WTC11 (cell line): ENCODE data around the gene FGF11. TPM values are rescaled to one million over a fixed set of nuclear protein-coding genes. Genes with fewer than 3 reads are reported as not detected.

Experiments
- ATAC-seq: fragments of 200-7000 bp; cut with Tn5 transposase; 2 replicates; pipeline ENCODE4 v1.10.0; 2021; ENCODE audit warnings: mild to moderate bottlenecking, moderate library complexity
- CTCF ChIA-PET: fragments of 300-600 bp; sonication (Branson Sonifier 250); formaldehyde crosslinking; loops from one replicate; lab custom pipeline; 2021; ENCODE audit warnings: antibody characterized with exemption; lab: Charles Lee
- POLR2A ChIA-PET: fragments of 350-600 bp; sonication (Branson Sonifier 250); formaldehyde crosslinking; loops from one replicate; lab custom pipeline; 2021; ENCODE audit warnings: antibody characterized with exemption; lab: Charles Lee
- DNase-seq: peaks from one replicate; pipeline ENCODE4 v3.0.0; 2021; ENCODE audit warnings: low spot score
- H3K27ac Mint-ChIP-seq: 2 replicates; pipeline ENCODE4 v1.8.0; 2021; ENCODE audit warnings: mixed read lengths
- H3K27me3 Mint-ChIP-seq: 2 replicates; pipeline ENCODE4 v1.8.0; 2021; ENCODE audit warnings: low read depth, mild to moderate bottlenecking, moderate library complexity, mixed read lengths
- H3K36me3 Mint-ChIP-seq: 2 replicates; pipeline ENCODE4 v1.8.0; 2021; ENCODE audit warnings: mixed read lengths
- H3K4me1 Mint-ChIP-seq: 2 replicates; pipeline ENCODE4 v1.8.0; 2022; ENCODE audit warnings: mixed read lengths
- H3K4me3 Mint-ChIP-seq: 2 replicates; pipeline ENCODE4 v1.8.0; 2021; ENCODE audit warnings: mild to moderate bottlenecking, moderate library complexity, mixed read lengths
- H3K9me3 Mint-ChIP-seq: 2 replicates; pipeline ENCODE4 v1.8.0; 2021; ENCODE audit warnings: mixed read lengths
- E2F4 ChIP-seq: sonication (generic); formaldehyde crosslinking; IDR thresholded peaks from 2 replicates; pipeline ENCODE4 v1.8.1; 2022; ENCODE audit warnings: low read depth, mild to moderate bottlenecking, moderate library complexity, missing genetic modification reagents, borderline replicate concordance
- FOXJ3 ChIP-seq: sonication (generic); formaldehyde crosslinking; IDR thresholded peaks from 2 replicates; pipeline ENCODE4 v1.9.0; 2021; ENCODE audit warnings: missing genetic modification reagents, mild to moderate bottlenecking, borderline replicate concordance
- GABPB1 ChIP-seq: sonication (generic); formaldehyde crosslinking; IDR thresholded peaks from 2 replicates; pipeline ENCODE4 v1.8.1; 2023; ENCODE audit warnings: mild to moderate bottlenecking, missing genetic modification reagents
- GTF2I ChIP-seq: fragments of 250-450 bp; sonication (Bioruptor Pico); conservative IDR thresholded peaks from 2 replicates; pipeline ENCODE4 v1.4.0; 2021; ENCODE audit warnings: mild to moderate bottlenecking
- NFATC4 ChIP-seq: fragments of 250-450 bp; sonication (Bioruptor Pico); IDR thresholded peaks from 2 replicates; pipeline ENCODE4 v1.9.0; 2021; ENCODE audit warnings: mild to moderate bottlenecking
- NFE2L1 ChIP-seq: sonication (generic); formaldehyde crosslinking; IDR thresholded peaks from 2 replicates; pipeline ENCODE4 v1.8.1; 2023; ENCODE audit warnings: missing genetic modification reagents
- NR2C2 ChIP-seq: sonication (generic); formaldehyde crosslinking; IDR thresholded peaks from 2 replicates; pipeline ENCODE4 v1.8.0; 2022; ENCODE audit warnings: mild to moderate bottlenecking, missing genetic modification reagents
- OVOL2 ChIP-seq: fragments of 250-450 bp; sonication (Bioruptor Pico); IDR thresholded peaks from 2 replicates; pipeline ENCODE4 v1.9.0; 2021; ENCODE audit warnings: mild to moderate bottlenecking, borderline replicate concordance
- PREB ChIP-seq: sonication (generic); formaldehyde crosslinking; IDR thresholded peaks from 2 replicates; pipeline ENCODE4 v1.8.1; 2022; ENCODE audit warnings: mild to moderate bottlenecking, missing genetic modification reagents, moderate library complexity, borderline replicate concordance
- STAT6 ChIP-seq: sonication (generic); formaldehyde crosslinking; conservative IDR thresholded peaks from 2 replicates; pipeline ENCODE4 v1.8.1; 2023; ENCODE audit warnings: mild to moderate bottlenecking, low read depth, missing genetic modification reagents, moderate library complexity
- ZNF121 ChIP-seq: sonication (generic); formaldehyde crosslinking; IDR thresholded peaks from 2 replicates; pipeline ENCODE4 v1.8.0; 2023; ENCODE audit warnings: missing genetic modification reagents
- ZNF532 ChIP-seq: fragments of 250-450 bp; sonication (Bioruptor Pico); IDR thresholded peaks from 2 replicates; pipeline ENCODE4 v1.9.0; 2021; ENCODE audit warnings: mild to moderate bottlenecking, borderline replicate concordance
- total RNA-seq: library from RNA; stranded (reverse); gene quantifications from 3 replicates; pipeline ENCODE4 v1.2.3, GENCODE V29; 2021

The FGF11 gene
- total RNA-seq, 1 experiment from 2014 or later = 19.8 TPM

- TF ChIP-seq ZNF532 (CRISPR knock-in tag) = no peak
- no peak for TF ChIP-seq E2F4 (CRISPR knock-in tag)
- TF ChIP-seq, all 79 proteins: peak for 0
These were observed 43.2 kb upstream of the FGF11 start (continued) for GRCh38 chr17:7396147-7396546.

GRCh38 chr17:7398612-7399011, 40.7 kb upstream of the FGF11 start:
- POLR2A ChIA-PET = interaction anchor here (0.6 kb wide), 1 partner anchor 14 kb away, joined by 4 read pairs; no protein-coding TSS in a partner anchor
- H3K27ac Mint-ChIP-seq = no peak overlapping the region
- H3K9me3 Mint-ChIP-seq = no peaks in the 10 kb centered on the region
- H3K36me3 Mint-ChIP-seq = peaks cover 4% of the 10 kb centered on the region
- no peak for TF ChIP-seq NFATC4 (CRISPR knock-in tag)
- TF ChIP-seq FOXJ3 (CRISPR knock-in tag) = no peak
- TF ChIP-seq NFE2L1 (CRISPR knock-in tag) = no peak
- TF ChIP-seq NR2C2 (CRISPR knock-in tag) = no peak
- TF ChIP-seq PREB (CRISPR knock-in tag) = no peak
- peak; percentile 84 for TF ChIP-seq ZNF121
- DNase-seq = no peak
- no peaks in the 10 kb centered on the region; the same call in 1 of the 2 replicates for H3K27me3 Mint-ChIP-seq
- peaks cover 12% of the 10 kb centered on the region for H3K4me1 Mint-ChIP-seq
- CTCF ChIA-PET = interaction anchor here (0.6 to 2.0 kb wide), 6 partner anchors 42 to 1600 kb away, joined by 3 to 9 read pairs (median 4); partner anchors contain the start of genes ACAP1 and SLC2A4
- no peak for ATAC-seq
- no peak overlapping the region for H3K4me3 Mint-ChIP-seq

GRCh38 chr17:7403043-7403726, 36.1 kb upstream of the FGF11 start:
- POLR2A ChIA-PET = interaction anchor here (0.9 to 2.5 kb wide), 15 partner anchors 9 to 186 kb away, joined by 3 to 38 read pairs (median 5); partner anchors contain the start of genes ACAP1, NEURL4, PLSCR3 and POLR2A

More at GRCh38 chr17:7403043-7403726, 36.1 kb upstream of the FGF11 start:
- H3K4me3 Mint-ChIP-seq = peak overlapping the region; percentile 80
- H3K27me3 Mint-ChIP-seq = no peaks in the 10 kb centered on the region; the same call in 1 of the 2 replicates
- CTCF ChIA-PET = interaction anchor here (0.6 to 3.3 kb wide), 20 partner anchors 9 to 705 kb away, joined by 3 to 59 read pairs (median 6); partner anchors contain the start of genes CHRNB1, KCTD11, PLSCR3 and SOX15
- ATAC-seq = peak; percentile 4
- peaks cover 4% of the 10 kb centered on the region for H3K36me3 Mint-ChIP-seq
- peak; percentile 72 for DNase-seq
- peak overlapping the region; percentile 85 for H3K27ac Mint-ChIP-seq
- TF ChIP-seq GABPB1 (CRISPR knock-in tag) = no peak
- no peak for TF ChIP-seq STAT6 (CRISPR knock-in tag)
- TF ChIP-seq OVOL2 (CRISPR knock-in tag) = no peak
- TF ChIP-seq GTF2I = no peak
- H3K4me1 Mint-ChIP-seq = peaks cover 27% of the 10 kb centered on the region
- H3K9me3 Mint-ChIP-seq = no peaks in the 10 kb centered on the region
